Lung (tissue), 12 donors: ENCODE measurements around the gene RASA3. TPM values are rescaled to one million over a fixed set of nuclear protein-coding genes. Genes with fewer than 3 reads are reported as not detected.

ENCODE experiments used
- ATAC-seq: fragments of 200-7000 bp; cut with Tn5 transposase; one replicate; pipeline ENCODE4 v1.9.1; 2020; ENCODE audit warnings: moderate number of reproducible peaks; ENCODE audit not compliant: insufficient read depth, low FRiP score
- DNase-seq, 3 donors: peaks; one replicate each; pipeline ENCODE4 v3.0.0-alpha.2; 2013 to 2017
- H3K27ac ChIP-seq, 2 donors: one replicate each; pipeline ENCODE4 v1.5.1; 2013; ENCODE audit warnings: mild to moderate bottlenecking in 2 of 2, moderate library complexity in 2 of 2, control low read depth in 1 of 2, inconsistent platforms in 1 of 2, low read depth in 1 of 2, low read length in 1 of 2
- H3K27me3 ChIP-seq, 3 donors: one replicate each; pipeline ENCODE4 v1.5.1; 2013; ENCODE audit warnings: low read length in 2 of 3; ENCODE audit not compliant: control insufficient read depth in 3 of 3, insufficient read depth in 3 of 3
- H3K36me3 ChIP-seq, 4 donors: one replicate each; pipeline ENCODE4 v1.5.1; 2013; ENCODE audit warnings: low read length in 4 of 4, mild to moderate bottlenecking in 1 of 4, moderate library complexity in 1 of 4; ENCODE audit not compliant: control insufficient read depth in 4 of 4, insufficient read depth in 4 of 4
- H3K4me1 ChIP-seq, 5 donors: one replicate each; pipeline ENCODE4 v1.5.1; 2013; ENCODE audit warnings: low read length in 5 of 5, mild to moderate bottlenecking in 2 of 5, moderate library complexity in 1 of 5; ENCODE audit not compliant: control insufficient read depth in 5 of 5, insufficient read depth in 5 of 5
- H3K4me3 ChIP-seq: one replicate; pipeline ENCODE4 v1.5.1; 2013; ENCODE audit warnings: mild to moderate bottlenecking, control low read depth, moderate library complexity
- H3K9ac ChIP-seq, 2 donors: one replicate each; pipeline ENCODE4 v1.5.1; 2013; ENCODE audit warnings: low read length in 2 of 2, control low read depth in 1 of 2; ENCODE audit not compliant: insufficient read depth in 1 of 2
- H3K9me3 ChIP-seq, 4 donors: one replicate each; pipeline ENCODE4 v1.5.1; 2013; ENCODE audit warnings: low read length in 3 of 4, mild to moderate bottlenecking in 1 of 4, moderate library complexity in 1 of 4; ENCODE audit not compliant: control insufficient read depth in 4 of 4, insufficient read depth in 3 of 4
- WGBS, 2 donors: extraction: QIAGEN DNeasy Blood & Tissue Kit; methylation state at CpG; one replicate each; pipeline ENCODE4 v1.1.7; 2013; 5-methylcytosine and 5-hydroxymethylcytosine counted together
- polyA plus RNA-seq, 2 donors: library from polyadenylated mRNA; stranded (reverse); fragments of 200-250 nt; gene quantifications; one replicate each; pipeline ENCODE4 v1.2.1, GENCODE V29; 2013
- total RNA-seq, 2 donors: library from RNA; depleted of rRNA in 1 of 2; stranded (reverse); fragments of >200 nt in 1 of 2; gene quantifications; one replicate each; pipeline ENCODE4 v1.2.1, GENCODE V29; 2014 to 2021
- TF ChIP-seq, protein P1 (sequence below): IDR thresholded peaks from 2 replicates; pipeline ENCODE4 v1.5.1; 2012; ENCODE audit warnings: mild to moderate bottlenecking; ENCODE audit errors: control extremely low read depth, extremely low read depth
- donor health status: control.
- donor health status: control.
- donor health status: Bipolar disorder and iron deficiency.
- donor health status: healthy.
- donor health status: DM: yes; HTN: yes; CAD: no.

RASA3 gene
- total and polyA plus RNA-seq, 4 donors: 7.4 to 22.8 (median 16.2) TPM

DNA sequence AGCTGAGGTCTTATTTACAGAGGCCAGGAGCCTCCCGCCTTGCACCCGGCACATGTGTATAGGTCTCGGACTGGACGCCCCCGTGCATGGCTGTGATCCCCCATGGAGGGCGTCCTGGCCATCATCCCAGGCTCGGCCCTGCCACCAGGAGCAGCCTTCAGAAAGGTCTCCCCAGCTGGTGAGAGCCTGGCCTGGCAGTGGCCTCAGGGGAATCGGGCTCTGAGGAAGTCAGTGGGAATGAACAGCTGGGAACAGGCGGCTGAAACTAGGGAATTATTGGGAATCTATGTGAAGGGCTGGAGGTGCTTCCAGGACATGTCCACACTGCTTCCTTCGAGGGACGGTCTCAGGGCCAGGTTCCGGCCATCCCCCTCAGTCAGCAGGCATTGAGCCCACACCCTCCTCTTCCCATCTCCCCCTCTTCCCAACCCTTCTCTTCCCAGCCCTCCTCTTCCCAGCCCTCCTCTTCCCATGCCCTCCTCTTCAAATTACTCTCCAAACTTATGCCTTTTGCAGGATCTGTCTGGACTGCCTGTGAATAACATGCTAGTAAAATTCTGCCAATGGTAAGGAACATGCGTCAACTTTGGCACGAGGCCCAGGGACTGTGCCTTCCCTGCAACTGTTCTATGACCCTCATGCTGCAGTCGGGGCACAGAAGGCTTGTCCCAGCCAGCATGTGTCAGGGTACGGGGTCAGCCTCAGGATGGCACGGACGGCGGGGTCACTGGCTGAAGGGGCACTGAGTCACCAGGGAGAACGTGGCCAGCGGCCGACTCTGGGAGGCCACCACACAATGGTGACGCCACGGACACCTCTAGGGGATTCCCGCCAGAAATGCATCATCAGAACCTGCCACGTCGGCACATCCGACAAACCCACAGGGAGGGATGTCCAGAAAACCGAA lies 134.3 kb downstream of the RASA3 start:
- peak; percentile 81 to 88 (median 88) for DNase-seq
- WGBS, 2 donors: 71 to 89% methylated on average over 29 of the region's 29 CpGs
- H3K9ac ChIP-seq: no peak overlapping the region
- H3K4me3 ChIP-seq: no peak overlapping the region
- H3K27me3 ChIP-seq: no peaks in the 10 kb centered on the region
- H3K27ac ChIP-seq: peak overlapping the region in 1 of 2 donors; percentile 57
- TF ChIP-seq, protein P1, sequence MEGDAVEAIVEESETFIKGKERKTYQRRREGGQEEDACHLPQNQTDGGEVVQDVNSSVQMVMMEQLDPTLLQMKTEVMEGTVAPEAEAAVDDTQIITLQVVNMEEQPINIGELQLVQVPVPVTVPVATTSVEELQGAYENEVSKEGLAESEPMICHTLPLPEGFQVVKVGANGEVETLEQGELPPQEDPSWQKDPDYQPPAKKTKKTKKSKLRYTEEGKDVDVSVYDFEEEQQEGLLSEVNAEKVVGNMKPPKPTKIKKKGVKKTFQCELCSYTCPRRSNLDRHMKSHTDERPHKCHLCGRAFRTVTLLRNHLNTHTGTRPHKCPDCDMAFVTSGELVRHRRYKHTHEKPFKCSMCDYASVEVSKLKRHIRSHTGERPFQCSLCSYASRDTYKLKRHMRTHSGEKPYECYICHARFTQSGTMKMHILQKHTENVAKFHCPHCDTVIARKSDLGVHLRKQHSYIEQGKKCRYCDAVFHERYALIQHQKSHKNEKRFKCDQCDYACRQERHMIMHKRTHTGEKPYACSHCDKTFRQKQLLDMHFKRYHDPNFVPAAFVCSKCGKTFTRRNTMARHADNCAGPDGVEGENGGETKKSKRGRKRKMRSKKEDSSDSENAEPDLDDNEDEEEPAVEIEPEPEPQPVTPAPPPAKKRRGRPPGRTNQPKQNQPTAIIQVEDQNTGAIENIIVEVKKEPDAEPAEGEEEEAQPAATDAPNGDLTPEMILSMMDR: no peak
- no peaks in the 10 kb centered on the region for H3K9me3 ChIP-seq
- ATAC-seq: peak; percentile 16
- H3K36me3 ChIP-seq: peaks cover 0 to 34% (median 4%) of the 10 kb centered on the region in 4 donors
- H3K4me1 ChIP-seq: peaks cover 0 to 12% (median 4%) of the 10 kb centered on the region in 5 donors

DNA sequence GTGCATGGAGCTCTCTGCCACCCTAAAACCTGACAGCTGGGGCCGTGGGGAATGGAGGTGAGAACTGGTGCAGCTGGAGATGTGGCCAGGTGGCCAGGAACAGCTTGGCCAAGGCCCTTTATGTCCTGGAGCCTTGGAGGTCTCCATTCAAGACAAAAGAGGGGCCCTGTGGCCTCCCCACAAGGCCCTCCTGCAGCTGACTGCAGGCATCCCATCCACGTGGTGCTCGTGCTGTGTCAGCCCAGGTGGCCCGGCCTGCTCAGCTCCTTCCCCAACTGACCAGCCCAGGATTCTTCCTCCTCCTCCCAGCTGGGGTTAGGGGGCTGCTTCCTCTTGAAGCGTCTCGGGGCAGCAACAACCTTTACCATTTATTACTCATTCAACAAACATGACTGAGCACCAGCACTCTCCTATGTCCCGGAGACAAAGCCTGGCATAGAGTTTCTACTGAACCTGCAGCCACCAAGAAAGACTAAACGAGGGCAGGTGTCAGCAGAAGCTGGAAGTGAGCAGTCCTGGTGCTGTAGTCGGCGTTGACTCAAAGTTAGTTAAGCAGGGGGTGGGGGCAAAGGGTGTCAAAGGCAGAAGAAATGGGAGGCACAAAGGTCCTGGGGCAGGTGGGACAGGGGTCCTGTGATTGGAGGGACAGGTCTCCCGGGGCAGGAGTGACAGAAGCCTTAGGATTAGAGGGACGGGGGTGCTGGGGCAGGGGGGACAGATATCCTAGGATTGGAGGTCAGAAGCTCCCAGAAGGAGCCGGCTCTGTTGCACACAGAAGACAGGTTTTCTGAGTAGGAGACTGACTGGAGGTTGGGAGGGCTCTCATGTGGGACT lies 135.3 kb downstream of the RASA3 start:
- ATAC-seq (no peak), DNase-seq (no peak)
- WGBS, 2 donors: 85 to 88% methylated on average over 13 of the region's 13 CpGs
- Histone ChIP-seq H3K27ac (no peak overlapping the region), H3K9me3 (no peaks in the 10 kb centered on the region), H3K27me3 (no peaks in the 10 kb centered on the region), H3K36me3 (peaks cover 0 to 30% (median 5%) of the 10 kb centered on the region in 4 donors), H3K9ac (no peak overlapping the region), H3K4me1 (peaks cover 0 to 12% (median 4%) of the 10 kb centered on the region in 5 donors), H3K4me3 (no peak overlapping the region)
- TF ChIP-seq, protein P1: no peak

DNA sequence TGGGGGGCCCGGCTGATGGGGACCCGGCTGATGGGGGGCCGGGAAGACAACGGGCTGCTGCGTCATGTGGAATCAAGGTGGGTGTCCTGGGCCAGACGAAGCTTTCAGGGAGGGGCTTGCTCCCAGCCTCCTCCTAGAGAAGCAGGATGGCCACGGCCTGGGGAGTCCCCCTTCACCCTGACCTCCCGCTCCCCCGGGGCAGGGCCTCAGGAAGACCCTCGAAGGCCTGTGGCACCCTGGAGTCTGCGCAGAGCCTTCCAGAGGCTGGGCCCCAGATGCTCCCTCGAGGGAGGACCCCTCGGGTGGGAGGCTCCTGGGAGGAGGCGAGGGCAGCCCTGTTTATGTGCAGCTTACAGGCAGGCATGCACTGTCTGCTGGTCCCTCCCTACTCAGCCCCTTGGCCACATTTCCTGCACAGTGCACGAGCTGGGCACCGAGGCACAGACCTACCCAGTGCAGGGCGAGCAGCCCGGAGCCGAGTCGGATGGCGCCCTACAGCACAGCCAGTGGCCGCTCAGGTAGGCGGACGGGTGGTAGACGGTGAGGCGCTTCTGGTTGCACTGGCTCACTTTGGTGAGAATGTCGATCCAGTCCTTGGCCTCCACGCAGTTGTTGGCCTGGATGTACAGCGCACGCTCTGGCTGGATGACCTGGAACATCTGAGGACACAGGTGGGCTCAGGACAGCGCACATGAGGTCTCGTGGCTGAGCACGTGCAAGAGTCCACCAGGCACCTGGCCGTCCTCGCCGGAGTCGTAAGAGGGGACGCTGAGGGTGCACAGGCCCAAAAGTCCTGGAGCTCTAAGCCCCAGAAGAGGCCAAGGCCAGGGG lies 136.1 kb downstream of the RASA3 start:
- Histone ChIP-seq H3K9ac (no peak overlapping the region), H3K27ac (no peak overlapping the region), H3K27me3 (no peaks in the 10 kb centered on the region), H3K36me3 (peaks cover 0 to 29% (median 8%) of the 10 kb centered on the region in 4 donors), H3K4me1 (peaks cover 0 to 12% (median 4%) of the 10 kb centered on the region in 5 donors), H3K9me3 (no peaks in the 10 kb centered on the region), H3K4me3 (no peak overlapping the region)
- WGBS, 2 donors: 94 to 95% methylated on average over 35 to 38 of the region's 38 CpGs
- ATAC-seq: no peak
- no peak for DNase-seq
- TF ChIP-seq, protein P1: no peak
